ENCODE measurements around the gene FARP2.

FARP2 gene

GRCh38 chr2:241539616-241540374 is 183.7 kb downstream of the FARP2 start:
- POLR2A ChIA-PET (ENCODE audit: low non-redundant PET): no interaction called here
- CTCF ChIA-PET: no interaction called here
- DNase-seq (ENCODE audit: low spot score): no peak
- peak overlapping the region; percentile 69 for H3K27ac ChIP-seq
- no peak for TF ChIP-seq CTCF (conservative IDR thresholded peaks at IDR 0.05; ENCODE audit: low read depth)

- POLR2A ChIA-PET (ENCODE audit: low non-redundant PET): no interaction called here
- CTCF ChIA-PET: no interaction called here
- no peak for TF ChIP-seq CTCF (conservative IDR thresholded peaks at IDR 0.05; ENCODE audit: low read depth)
- peak overlapping the region; percentile 69 for H3K27ac ChIP-seq
- peak; percentile 29 for DNase-seq (ENCODE audit: low spot score)
Measured at GRCh38 chr2:241540401-241540770, 184.3 kb downstream of the FARP2 start.

- TF ChIP-seq CTCF (conservative IDR thresholded peaks at IDR 0.05; ENCODE audit: low read depth): no peak
- ChIA-PET CTCF (no interaction called here), POLR2A (ENCODE audit: low non-redundant PET) (no interaction called here)
- DNase-seq (ENCODE audit: low spot score): peak; percentile 93
- H3K27ac ChIP-seq: peak overlapping the region; percentile 69
Measured at GRCh38 chr2:241540771-241541561, 184.9 kb downstream of the FARP2 start.

- POLR2A ChIA-PET (ENCODE audit: low non-redundant PET): no interaction called here
- DNase-seq (ENCODE audit: low spot score): no peak
- TF ChIP-seq CTCF (conservative IDR thresholded peaks at IDR 0.05; ENCODE audit: low read depth): no peak
- no peak overlapping the region for H3K27ac ChIP-seq
- CTCF ChIA-PET: interaction anchor here (0.6 kb wide), 1 partner anchor 98 kb away, joined by 3 read pairs; no protein-coding TSS in a partner anchor
Measured at GRCh38 chr2:241541564-241542277, 185.6 kb downstream of the FARP2 start.

- ChIA-PET POLR2A (ENCODE audit: low non-redundant PET) (no interaction called here), CTCF (interaction anchor here (0.6 kb wide), 2 partner anchors 25 to 99 kb away, joined by 3 read pairs; no protein-coding TSS in a partner anchor)
- H3K27ac ChIP-seq: no peak overlapping the region
- no peak for DNase-seq (ENCODE audit: low spot score)
- TF ChIP-seq CTCF (conservative IDR thresholded peaks at IDR 0.05; ENCODE audit: low read depth): no peak
Measured at GRCh38 chr2:241542278-241542605, 186.2 kb downstream of the FARP2 start.

Measured in RWPE1 (cell line).